HG03097 (cell line): ENCODE measurements around the gene GPD2.

ENCODE experiments used
- ATAC-seq: cut with Tn5 transposase; IDR thresholded peaks from one replicate; pipeline ENCODE4 v1.9.1; 2021; ENCODE audit not compliant: unreplicated experiment, low FRiP score

GPD2 gene

GRCh38 chr2:156635646-156636045 is 199.5 kb downstream of the GPD2 start:
- no peak for ATAC-seq
